GM12873 (cell line): ENCODE measurements around the gene SP140.

Experiments used
- TF ChIP-seq, protein P1 (sequence below): IDR thresholded peaks from 2 replicates; pipeline ENCODE4 v1.5.1; 2012; ENCODE audit warnings: low read depth, mild to moderate bottlenecking, moderate library complexity, low read length, control low read depth; ENCODE audit not compliant: insufficient read depth; ENCODE audit errors: missing control alignments

The SP140 gene

GRCh38 chr2:230296917-230297316 is 71.4 kb downstream of the SP140 start:
- TF ChIP-seq, protein P1, sequence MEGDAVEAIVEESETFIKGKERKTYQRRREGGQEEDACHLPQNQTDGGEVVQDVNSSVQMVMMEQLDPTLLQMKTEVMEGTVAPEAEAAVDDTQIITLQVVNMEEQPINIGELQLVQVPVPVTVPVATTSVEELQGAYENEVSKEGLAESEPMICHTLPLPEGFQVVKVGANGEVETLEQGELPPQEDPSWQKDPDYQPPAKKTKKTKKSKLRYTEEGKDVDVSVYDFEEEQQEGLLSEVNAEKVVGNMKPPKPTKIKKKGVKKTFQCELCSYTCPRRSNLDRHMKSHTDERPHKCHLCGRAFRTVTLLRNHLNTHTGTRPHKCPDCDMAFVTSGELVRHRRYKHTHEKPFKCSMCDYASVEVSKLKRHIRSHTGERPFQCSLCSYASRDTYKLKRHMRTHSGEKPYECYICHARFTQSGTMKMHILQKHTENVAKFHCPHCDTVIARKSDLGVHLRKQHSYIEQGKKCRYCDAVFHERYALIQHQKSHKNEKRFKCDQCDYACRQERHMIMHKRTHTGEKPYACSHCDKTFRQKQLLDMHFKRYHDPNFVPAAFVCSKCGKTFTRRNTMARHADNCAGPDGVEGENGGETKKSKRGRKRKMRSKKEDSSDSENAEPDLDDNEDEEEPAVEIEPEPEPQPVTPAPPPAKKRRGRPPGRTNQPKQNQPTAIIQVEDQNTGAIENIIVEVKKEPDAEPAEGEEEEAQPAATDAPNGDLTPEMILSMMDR, result no peak

DNA sequence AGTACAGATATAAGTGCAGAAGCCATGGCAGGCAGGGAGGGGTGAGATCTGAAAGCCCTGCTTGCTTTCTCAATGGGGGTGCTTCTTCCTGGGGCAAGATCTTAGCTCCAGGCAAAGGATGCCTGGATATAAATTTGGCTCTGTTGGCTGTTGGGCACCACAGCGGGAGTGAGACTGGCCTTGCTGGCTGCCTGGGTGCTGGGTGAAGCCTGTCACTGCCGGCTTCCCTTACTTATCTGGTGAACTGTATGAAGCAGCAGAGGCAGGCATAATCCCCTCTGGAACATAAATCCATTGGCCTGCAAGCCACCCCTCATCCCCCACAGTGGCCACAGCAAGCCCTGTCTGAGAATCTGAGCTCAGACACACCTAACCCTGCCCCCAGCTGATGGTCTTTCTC is 74.1 kb downstream of the SP140 start:
- TF ChIP-seq, protein P1, result no peak

- TF ChIP-seq, protein P1, result no peak
These were observed 80.1 kb downstream of the SP140 start for GRCh38 chr2:230305416-230306275.

DNA sequence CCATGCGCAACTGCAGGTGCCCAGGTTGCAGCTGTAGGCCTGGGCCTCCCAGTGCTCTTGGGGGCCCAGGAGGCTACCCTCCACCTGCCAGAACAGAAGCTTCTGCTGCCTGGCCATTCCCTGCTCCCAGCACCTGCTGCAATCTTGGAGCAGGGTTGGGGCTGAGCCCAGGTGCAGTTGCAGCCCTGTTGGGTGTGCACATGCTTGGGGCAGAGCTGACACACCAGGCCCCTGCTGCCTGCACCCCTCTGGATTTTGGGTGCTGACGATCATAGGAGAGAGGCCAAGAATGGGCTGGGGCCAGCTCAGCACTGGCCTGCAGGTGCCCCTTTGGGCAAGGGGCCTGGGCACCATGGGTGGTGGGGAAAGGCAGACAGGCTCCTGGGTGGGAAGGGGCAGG is 80.9 kb downstream of the SP140 start:
- TF ChIP-seq, protein P1, result no peak

DNA sequence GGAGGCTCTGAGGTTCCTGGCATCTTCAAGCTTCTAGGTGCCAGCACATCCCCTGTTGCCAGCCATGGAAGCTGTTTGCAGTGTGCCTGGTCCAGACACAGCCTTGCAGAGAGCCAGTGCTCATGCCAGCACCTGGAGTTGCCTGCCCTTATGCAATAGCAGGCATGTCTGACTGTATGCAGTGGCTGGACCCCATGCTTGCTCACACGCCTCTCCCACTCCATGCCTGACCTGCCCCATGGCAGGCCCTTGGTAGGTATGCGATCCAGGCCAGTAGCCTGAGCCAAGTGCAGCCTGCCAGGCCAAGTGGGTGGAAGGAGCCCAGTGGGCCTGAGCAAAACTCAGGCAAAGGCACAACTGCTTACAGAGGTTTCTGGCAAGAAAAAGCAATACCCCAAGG is 81.9 kb downstream of the SP140 start:
- TF ChIP-seq, protein P1, result no peak

DNA sequence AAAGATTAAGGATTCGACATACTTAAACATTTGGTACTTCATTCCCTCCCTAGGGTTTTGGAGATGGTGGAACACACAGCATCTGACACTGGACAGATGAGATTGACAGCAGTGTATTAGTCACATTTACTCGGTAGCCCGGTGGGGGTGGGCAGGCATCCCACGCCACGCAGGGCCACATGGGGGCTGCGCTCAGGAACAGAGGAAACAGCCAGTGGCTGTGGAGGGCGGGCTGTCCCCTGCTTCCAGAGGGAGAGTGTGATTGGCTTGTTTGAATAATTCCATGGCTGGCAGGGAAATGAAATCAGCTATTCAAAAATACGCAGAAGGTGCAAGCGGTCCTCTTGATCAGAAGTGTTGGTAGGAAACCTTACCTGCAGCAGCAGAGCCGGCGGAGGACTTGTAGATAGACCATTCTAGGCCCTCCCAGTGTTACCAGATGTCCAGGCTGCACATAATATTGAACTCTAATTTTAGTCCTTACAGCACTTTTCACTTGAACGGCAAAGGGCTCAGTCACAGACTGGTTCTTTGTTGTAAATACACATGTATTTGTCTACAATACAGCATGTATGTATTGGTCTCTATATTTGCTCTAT is 83.0 kb downstream of the SP140 start:
- TF ChIP-seq, protein P1, result no peak

DNA sequence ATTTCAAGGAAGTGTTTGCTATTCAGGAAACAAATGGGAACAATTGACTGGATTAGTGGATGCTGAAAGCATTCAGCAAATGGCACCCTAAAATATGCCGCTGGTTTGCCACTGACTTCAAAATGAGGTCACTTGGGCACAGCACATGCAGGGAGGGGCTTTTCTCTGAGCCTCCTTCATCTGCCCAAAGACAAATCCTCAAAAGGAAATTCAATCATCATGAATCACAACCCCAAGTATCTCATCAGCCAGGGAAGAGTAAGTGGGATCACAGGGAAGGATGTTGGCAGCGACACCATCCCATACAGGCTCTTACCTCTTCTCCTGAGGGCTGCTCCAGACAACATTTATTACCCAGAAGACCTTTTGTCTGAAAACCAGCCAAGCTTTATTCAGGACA is 87.1 kb downstream of the SP140 start:
- TF ChIP-seq, protein P1, result no peak
